Nephron progenitor cell (in vitro differentiated cells): ENCODE measurements around the gene TMEM8B.
A peak's percentile ranks its signal among the peaks of the same experiment; 100 is the strongest.

Source experiments
- DNase-seq: peaks from one replicate; pipeline ENCODE4 v3.0.0; 2021
- H3K27ac Mint-ChIP-seq: 2 replicates; pipeline ENCODE4 v1.8.0; 2021; ENCODE audit warnings: mild to moderate bottlenecking, moderate library complexity, mixed read lengths
- H3K27me3 Mint-ChIP-seq: 2 replicates; pipeline ENCODE4 v1.8.0; 2021; ENCODE audit warnings: mild to moderate bottlenecking, low read depth, mixed read lengths; ENCODE audit not compliant: poor library complexity
- H3K36me3 Mint-ChIP-seq: 2 replicates; pipeline ENCODE4 v1.8.0; 2021; ENCODE audit warnings: low read depth, mixed read lengths
- H3K4me1 Mint-ChIP-seq: 2 replicates; pipeline ENCODE4 v1.8.0; 2021; ENCODE audit warnings: mixed read lengths
- H3K4me3 Mint-ChIP-seq: 2 replicates; pipeline ENCODE4 v1.8.0; 2021; ENCODE audit warnings: mild to moderate bottlenecking, moderate library complexity, mixed read lengths
- H3K9me3 Mint-ChIP-seq: 2 replicates; pipeline ENCODE4 v1.8.0; 2021; ENCODE audit warnings: mild to moderate bottlenecking, moderate library complexity, mixed read lengths
- CTCF ChIP-seq: fragments of 200-600 bp; sonication (generic); IDR thresholded peaks from 2 replicates; pipeline ENCODE4 v1.5.0; 2021; ENCODE audit warnings: antibody characterized with exemption

The TMEM8B gene

GRCh38 chr9:35861161-35861897 is 32.3 kb downstream of the TMEM8B start:
- H3K27me3 Mint-ChIP-seq, result peaks cover 20% of the 10 kb centered on the region

GRCh38 chr9:35862328-35862727 is 33.3 kb downstream of the TMEM8B start:
- no peak for DNase-seq

More at GRCh38 chr9:35861161-35861897, 32.3 kb downstream of the TMEM8B start:
- no peak overlapping the region for H3K4me3 Mint-ChIP-seq
- no peak for TF ChIP-seq CTCF
- H3K4me1 Mint-ChIP-seq, result peaks cover 5% of the 10 kb centered on the region
- DNase-seq, result no peak
- no peak overlapping the region for H3K27ac Mint-ChIP-seq
- no peaks in the 10 kb centered on the region for H3K9me3 Mint-ChIP-seq
- no peaks in the 10 kb centered on the region for H3K36me3 Mint-ChIP-seq

GRCh38 chr9:35863583-35863982 is 34.6 kb downstream of the TMEM8B start:
- Mint-ChIP-seq H3K4me3 (no peak overlapping the region), H3K36me3 (no peaks in the 10 kb centered on the region), H3K27me3 (peaks cover 20% of the 10 kb centered on the region), H3K9me3 (no peaks in the 10 kb centered on the region), H3K4me1 (peaks cover 5% of the 10 kb centered on the region), H3K27ac (no peak overlapping the region)
- TF ChIP-seq CTCF, result no peak
- DNase-seq, result no peak

More at GRCh38 chr9:35862328-35862727, 33.3 kb downstream of the TMEM8B start:
- H3K9me3 Mint-ChIP-seq, result no peaks in the 10 kb centered on the region
- no peak for TF ChIP-seq CTCF
- H3K36me3 Mint-ChIP-seq, result no peaks in the 10 kb centered on the region
- H3K4me1 Mint-ChIP-seq, result peaks cover 5% of the 10 kb centered on the region
- H3K27ac Mint-ChIP-seq, result no peak overlapping the region
- H3K27me3 Mint-ChIP-seq, result peaks cover 20% of the 10 kb centered on the region
- no peak overlapping the region for H3K4me3 Mint-ChIP-seq

- Mint-ChIP-seq H3K9me3 (no peaks in the 10 kb centered on the region), H3K27me3 (peaks cover 23% of the 10 kb centered on the region), H3K4me1 (peaks cover 5% of the 10 kb centered on the region), H3K4me3 (no peak overlapping the region), H3K36me3 (no peaks in the 10 kb centered on the region), H3K27ac (no peak overlapping the region)
- no peak for DNase-seq
- TF ChIP-seq CTCF, result no peak
These were observed 35.7 kb downstream of the TMEM8B start for GRCh38 chr9:35864695-35865255.

GRCh38 chr9:35867538-35867937 is 38.5 kb downstream of the TMEM8B start:
- Mint-ChIP-seq H3K27ac (no peak overlapping the region), H3K36me3 (no peaks in the 10 kb centered on the region), H3K4me3 (no peak overlapping the region), H3K9me3 (no peaks in the 10 kb centered on the region), H3K4me1 (peaks cover 5% of the 10 kb centered on the region), H3K27me3 (peaks cover 10% of the 10 kb centered on the region)
- TF ChIP-seq CTCF, result no peak
- DNase-seq, result no peak

GRCh38 chr9:35868933-35869332 is 39.9 kb downstream of the TMEM8B start:
- Mint-ChIP-seq H3K4me3 (no peak overlapping the region), H3K27me3 (peaks cover 6% of the 10 kb centered on the region), H3K36me3 (no peaks in the 10 kb centered on the region), H3K27ac (peak overlapping the region; percentile 85), H3K9me3 (no peaks in the 10 kb centered on the region), H3K4me1 (peaks cover 3% of the 10 kb centered on the region)
- no peak for DNase-seq
- no peak for TF ChIP-seq CTCF
